Natural killer cell (primary cell): ENCODE results near the gene ATP8B2. TPM values are rescaled to one million over a fixed set of nuclear protein-coding genes. Genes with fewer than 3 reads are reported as not detected.

Experiments used
- ATAC-seq, 3 donors: fragments of 150-1000 bp in 2 of 3; fragments of 200-7000 bp in 1 of 3; cut with Tn5 transposase; 1 replicate in 1 of 3; 2 replicates in 2 of 3; pipeline ENCODE4 v1.10.0; 2021; ENCODE audit warnings: mild to moderate bottlenecking in 2 of 3, moderate library complexity in 2 of 3
- DNase-seq, 2 donors: peaks; one replicate each; pipeline versions ENCODE4 v3.0.0 to v3.0.0-alpha.2; 2013 to 2021; ENCODE audit warnings: mixed read lengths in 1 of 2
- H3K27ac ChIP-seq: one replicate; pipeline ENCODE4 v1.5.1; 2013; ENCODE audit warnings: mild to moderate bottlenecking, low read length
- H3K27me3 ChIP-seq: one replicate; pipeline ENCODE4 v1.6.1; 2013; ENCODE audit warnings: low read length; ENCODE audit not compliant: control insufficient read depth, insufficient read depth
- H3K36me3 ChIP-seq: one replicate; pipeline ENCODE4 v1.6.1; 2013; ENCODE audit warnings: low read length; ENCODE audit not compliant: control insufficient read depth, insufficient read depth
- H3K4me1 ChIP-seq: one replicate; pipeline ENCODE4 v1.6.1; 2013; ENCODE audit warnings: low read length; ENCODE audit not compliant: control insufficient read depth, insufficient read depth
- H3K4me3 ChIP-seq: one replicate; pipeline ENCODE4 v1.5.1; 2013; ENCODE audit warnings: low read length
- H3K9me3 ChIP-seq: one replicate; pipeline ENCODE4 v1.6.1; 2013; ENCODE audit warnings: low read length; ENCODE audit not compliant: control insufficient read depth, insufficient read depth
- H3K27ac Mint-ChIP-seq, 2 donors: one replicate each; pipeline ENCODE4 v1.8.0; 2022; ENCODE audit warnings: mild to moderate bottlenecking in 2 of 2, mixed read lengths in 2 of 2, moderate library complexity in 1 of 2
- H3K27me3 Mint-ChIP-seq, 2 donors: one replicate each; pipeline ENCODE4 v1.8.0; 2022; ENCODE audit warnings: low read depth in 2 of 2, mixed read lengths in 2 of 2
- H3K36me3 Mint-ChIP-seq: one replicate; pipeline ENCODE4 v1.8.0; 2022; ENCODE audit warnings: mixed read lengths
- H3K4me1 Mint-ChIP-seq, 2 donors: one replicate each; pipeline ENCODE4 v1.8.0; 2022; ENCODE audit warnings: mixed read lengths in 2 of 2
- H3K4me3 Mint-ChIP-seq: one replicate; pipeline ENCODE4 v1.8.0; 2022; ENCODE audit warnings: mild to moderate bottlenecking, moderate library complexity, mixed read lengths
- H3K9me3 Mint-ChIP-seq, 2 donors: one replicate each; pipeline ENCODE4 v1.8.0; 2022; ENCODE audit warnings: mixed read lengths in 2 of 2
- WGBS: methylation state at CpG from one replicate; pipeline ENCODE4 v1.1.7; 2013; ENCODE audit warnings: missing lambda C conversion rate; ENCODE audit not compliant: insufficient coverage; 5-methylcytosine and 5-hydroxymethylcytosine counted together
- intact Hi-C: fragments of 100-400 bp; cut with micrococcal nuclease; formaldehyde crosslinking; loops from one replicate; pipeline ENCODE4 v1.14.2; 2022
- total RNA-seq, 4 donors: library from RNA; stranded (reverse); fragments of 120-200 nt in 1 of 4; gene quantifications; one replicate each; pipeline versions ENCODE4 v1.2.3 to v1.2.4, GENCODE V29; 2013 to 2022
- TF ChIP-seq, protein P1 (sequence below): fragments of 200-600 bp; IDR thresholded peaks from one replicate; pipeline ENCODE4 v1.8.0; 2022; ENCODE audit warnings: antibody characterized with exemption

The ATP8B2 gene
- total RNA-seq, 3 donors from 2014 or later (not counting 1 experiment from before 2014, with no cell fraction given), result 47.8 to 67.5 (median 59.3) TPM

DNA sequence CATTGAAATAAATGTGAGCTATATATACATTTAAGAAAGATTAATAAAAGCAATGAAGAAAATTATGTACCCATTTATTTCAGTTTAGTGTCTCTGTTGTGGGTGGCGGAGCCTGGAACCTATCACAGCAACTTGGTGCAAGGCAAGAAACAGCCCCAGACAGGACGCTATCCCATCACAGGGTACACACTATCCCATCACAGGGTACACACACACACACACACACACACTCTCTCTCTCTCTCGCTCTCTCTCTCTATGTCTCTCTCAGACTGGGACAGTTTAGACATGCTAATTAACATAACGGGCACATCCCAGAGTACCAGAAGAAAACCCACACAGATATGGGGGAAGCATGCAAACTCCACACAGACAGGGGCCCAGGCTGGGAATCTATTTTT lies 73.4 kb downstream of the ATP8B2 start:
- Histone ChIP-seq H3K27ac (no peak overlapping the region), H3K36me3 (no peaks in the 10 kb centered on the region), H3K9me3 (no peaks in the 10 kb centered on the region), H3K4me1 (peaks cover 26% of the 10 kb centered on the region), H3K27me3 (peaks cover 4% of the 10 kb centered on the region), H3K4me3 (no peak overlapping the region)
- ATAC-seq (no peak), DNase-seq (no peak)
- H3K36me3 Mint-ChIP-seq, result no peaks in the 10 kb centered on the region
- 87% methylated on average over 4 of the region's 4 CpGs for WGBS
- intact Hi-C loops, result no loop called here
- H3K9me3 Mint-ChIP-seq, result no peaks in the 10 kb centered on the region
- TF ChIP-seq, protein P1, sequence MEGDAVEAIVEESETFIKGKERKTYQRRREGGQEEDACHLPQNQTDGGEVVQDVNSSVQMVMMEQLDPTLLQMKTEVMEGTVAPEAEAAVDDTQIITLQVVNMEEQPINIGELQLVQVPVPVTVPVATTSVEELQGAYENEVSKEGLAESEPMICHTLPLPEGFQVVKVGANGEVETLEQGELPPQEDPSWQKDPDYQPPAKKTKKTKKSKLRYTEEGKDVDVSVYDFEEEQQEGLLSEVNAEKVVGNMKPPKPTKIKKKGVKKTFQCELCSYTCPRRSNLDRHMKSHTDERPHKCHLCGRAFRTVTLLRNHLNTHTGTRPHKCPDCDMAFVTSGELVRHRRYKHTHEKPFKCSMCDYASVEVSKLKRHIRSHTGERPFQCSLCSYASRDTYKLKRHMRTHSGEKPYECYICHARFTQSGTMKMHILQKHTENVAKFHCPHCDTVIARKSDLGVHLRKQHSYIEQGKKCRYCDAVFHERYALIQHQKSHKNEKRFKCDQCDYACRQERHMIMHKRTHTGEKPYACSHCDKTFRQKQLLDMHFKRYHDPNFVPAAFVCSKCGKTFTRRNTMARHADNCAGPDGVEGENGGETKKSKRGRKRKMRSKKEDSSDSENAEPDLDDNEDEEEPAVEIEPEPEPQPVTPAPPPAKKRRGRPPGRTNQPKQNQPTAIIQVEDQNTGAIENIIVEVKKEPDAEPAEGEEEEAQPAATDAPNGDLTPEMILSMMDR, result no peak
- H3K4me1 Mint-ChIP-seq, result peaks cover 15 to 16% of the 10 kb centered on the region in 2 donors
- H3K4me3 Mint-ChIP-seq, result no peak overlapping the region
- H3K27ac Mint-ChIP-seq, result no peak overlapping the region
- H3K27me3 Mint-ChIP-seq, result peaks cover 13 to 15% of the 10 kb centered on the region in 2 donors

DNA sequence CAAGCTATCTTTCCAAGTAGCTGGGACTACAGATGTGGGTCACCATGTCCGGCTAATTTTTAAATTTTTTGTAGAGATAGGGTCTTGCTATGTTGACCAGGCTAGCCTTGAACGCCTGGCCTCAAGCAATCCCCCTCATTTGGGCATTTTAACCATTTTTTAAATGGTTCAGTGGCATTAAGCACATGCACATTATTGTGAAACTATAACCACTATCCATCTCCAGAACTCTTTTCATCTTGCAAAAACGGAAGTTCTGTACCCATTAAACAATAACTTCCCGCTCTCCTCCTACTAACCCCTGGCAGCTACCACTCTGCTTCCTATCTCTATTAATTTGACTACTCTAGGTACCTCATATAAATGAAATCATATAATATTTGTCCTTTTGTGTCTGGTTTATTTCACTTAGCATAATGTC lies 75.1 kb downstream of the ATP8B2 start:
- no peak overlapping the region for H3K4me3 ChIP-seq
- peaks cover 4% of the 10 kb centered on the region for H3K27me3 ChIP-seq
- DNase-seq (no peak), ATAC-seq (no peak)
- Mint-ChIP-seq H3K4me1 (peaks cover 27 to 31% of the 10 kb centered on the region in 2 donors), H3K9me3 (no peaks in the 10 kb centered on the region), H3K36me3 (no peaks in the 10 kb centered on the region), H3K27ac (no peak overlapping the region), H3K4me3 (no peak overlapping the region), H3K27me3 (peaks cover 15 to 19% of the 10 kb centered on the region in 2 donors)
- TF ChIP-seq, protein P1, result no peak
- intact Hi-C loops, result no loop called here
- no peaks in the 10 kb centered on the region for H3K9me3 ChIP-seq
- H3K27ac ChIP-seq, result no peak overlapping the region
- 58% methylated on average over 3 of the region's 4 CpGs for WGBS
- H3K36me3 ChIP-seq, result no peaks in the 10 kb centered on the region
- H3K4me1 ChIP-seq, result peaks cover 43% of the 10 kb centered on the region

Other genes with a start within 250 kb of the ATP8B2 start
- gene NUP210L, start 170.5 kb upstream of the ATP8B2 start, total RNA-seq, result under 1 TPM; 0.13 to 0.24 (median 0.18) TPM
- gene TPM3, start 133.4 kb upstream of the ATP8B2 start, total RNA-seq, result 100 to 1,000 TPM; 516 to 622 (median 551) TPM
- 1 to 10 TPM in 1 of 3 donors, not detected in 2; 1.2 TPM for gene CFAP141, start 119.2 kb upstream of the ATP8B2 start, total RNA-seq
- gene UBAP2L, start 104.6 kb upstream of the ATP8B2 start, total RNA-seq, result 100 to 1,000 TPM; 195 to 220 (median 218) TPM
- gene HAX1, start 52.9 kb upstream of the ATP8B2 start, total RNA-seq, result 10 to 100 TPM; 36.5 to 52.8 (median 40.0) TPM
- gene AQP10, start 4.4 kb upstream of the ATP8B2 start, total RNA-seq, result under 1 TPM in 1 of 3 donors, not detected in 2; 0.82 TPM
- 10 to 100 TPM in 1 of 3 donors, 1 to 10 TPM in 2; 2.0 to 10.6 (median 3.8) TPM for gene IL6R, start 79.8 kb downstream of the ATP8B2 start, total RNA-seq
- gene TDRD10, start 176.7 kb downstream of the ATP8B2 start, total RNA-seq, result under 1 TPM in 1 of 3 donors, not detected in 2; 0.38 TPM
- under 1 TPM in 2 of 3 donors, not detected in 1; 0.10 to 0.14 TPM for gene SHE, start 176.9 kb downstream of the ATP8B2 start, total RNA-seq
- 100 to 1,000 TPM; 100 to 137 (median 112) TPM for gene UBE2Q1, start 233.1 kb downstream of the ATP8B2 start, total RNA-seq
- gene CHRNB2, start 242.3 kb downstream of the ATP8B2 start, total RNA-seq, result not detected